ENCODE data around the gene SUPV3L1.

Gene SUPV3L1

GRCh38 chr10:69145864-69146263 is 34.2 kb upstream of the SUPV3L1 start:
- H3K27ac ChIP-seq (ENCODE audit: low read depth, low read length, poor library complexity, severe bottlenecking) = no peak overlapping the region
- H3K79me2 ChIP-seq (ENCODE audit: insufficient read depth, low read length) = peaks cover 20% of the 10 kb centered on the region; the same call in 1 of the 2 replicates
- no peaks in the 10 kb centered on the region for H4K20me1 ChIP-seq (ENCODE audit: insufficient read depth, low read length)

DNA sequence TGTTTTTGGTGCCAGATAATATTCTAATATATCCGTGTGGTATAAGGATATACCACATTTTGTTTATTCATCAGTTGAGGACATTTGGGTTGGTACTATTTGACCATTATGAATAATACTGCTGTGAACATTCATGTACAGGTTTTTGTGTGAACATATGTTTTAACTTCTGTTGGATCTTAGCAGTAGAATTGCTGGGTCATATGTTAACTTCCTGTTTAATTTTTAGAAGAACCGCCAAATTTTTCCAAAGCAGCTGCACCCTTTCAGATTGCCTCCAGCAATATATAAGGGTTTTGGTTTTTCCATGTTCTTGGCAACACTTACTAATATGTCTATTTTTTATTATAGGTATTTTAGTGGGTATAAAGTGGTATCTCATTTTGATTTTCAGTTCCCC is 33.3 kb upstream of the SUPV3L1 start:
- H3K27ac ChIP-seq (ENCODE audit: low read depth, low read length, poor library complexity, severe bottlenecking) = no peak overlapping the region
- H3K9me3 ChIP-seq (ENCODE audit: low read length) = no peaks in the 10 kb centered on the region
- peaks cover 13% of the 10 kb centered on the region; the same call in 1 of the 2 replicates for H3K79me2 ChIP-seq (ENCODE audit: insufficient read depth, low read length)
- no peaks in the 10 kb centered on the region for H4K20me1 ChIP-seq (ENCODE audit: insufficient read depth, low read length)
- TF ChIP-seq EZH2 (IDR thresholded peaks at IDR 0.05; ENCODE audit: borderline replicate concordance, low read length) (no peak), CTCF (IDR thresholded peaks at IDR 0.05; ENCODE audit: low read length) (no peak)
- H2AFZ ChIP-seq (ENCODE audit: low read length) = no peak overlapping the region
- no peak overlapping the region for H3K4me2 ChIP-seq (ENCODE audit: low read length)
- no peak overlapping the region for H3K9ac ChIP-seq (ENCODE audit: low read length)
- H3K9me2 ChIP-seq (ENCODE audit: low read depth, low read length) = no peaks in the 10 kb centered on the region
- H3K4me1 ChIP-seq (ENCODE audit: insufficient read depth, low read length, severe bottlenecking) = peaks cover 8% of the 10 kb centered on the region
- H3K4me3 ChIP-seq (ENCODE audit: low read depth, low read length, poor library complexity, severe bottlenecking) = no peak overlapping the region
- no peaks in the 10 kb centered on the region for H3K27me3 ChIP-seq (ENCODE audit: insufficient read depth, low read length)
- H3K36me3 ChIP-seq (ENCODE audit: insufficient read depth, low read length) = no peaks in the 10 kb centered on the region
- no peaks in the 10 kb centered on the region for H3F3A ChIP-seq (ENCODE audit: insufficient read depth, low read length)

More at GRCh38 chr10:69145864-69146263, 34.2 kb upstream of the SUPV3L1 start:
- Histone ChIP-seq H3F3A (ENCODE audit: insufficient read depth, low read length) (no peaks in the 10 kb centered on the region), H3K9me2 (ENCODE audit: low read depth, low read length) (no peaks in the 10 kb centered on the region), H3K4me1 (ENCODE audit: insufficient read depth, low read length, severe bottlenecking) (peaks cover 8% of the 10 kb centered on the region), H3K9me3 (ENCODE audit: low read length) (no peaks in the 10 kb centered on the region), H3K4me2 (ENCODE audit: low read length) (no peak overlapping the region), H2AFZ (ENCODE audit: low read length) (no peak overlapping the region), H3K27me3 (ENCODE audit: insufficient read depth, low read length) (no peaks in the 10 kb centered on the region), H3K4me3 (ENCODE audit: low read depth, low read length, poor library complexity, severe bottlenecking) (no peak overlapping the region), H3K9ac (ENCODE audit: low read length) (no peak overlapping the region), H3K36me3 (ENCODE audit: insufficient read depth, low read length) (no peaks in the 10 kb centered on the region)
- TF ChIP-seq EZH2 (IDR thresholded peaks at IDR 0.05; ENCODE audit: borderline replicate concordance, low read length) (no peak), CTCF (IDR thresholded peaks at IDR 0.05; ENCODE audit: low read length) (no peak)

DNA sequence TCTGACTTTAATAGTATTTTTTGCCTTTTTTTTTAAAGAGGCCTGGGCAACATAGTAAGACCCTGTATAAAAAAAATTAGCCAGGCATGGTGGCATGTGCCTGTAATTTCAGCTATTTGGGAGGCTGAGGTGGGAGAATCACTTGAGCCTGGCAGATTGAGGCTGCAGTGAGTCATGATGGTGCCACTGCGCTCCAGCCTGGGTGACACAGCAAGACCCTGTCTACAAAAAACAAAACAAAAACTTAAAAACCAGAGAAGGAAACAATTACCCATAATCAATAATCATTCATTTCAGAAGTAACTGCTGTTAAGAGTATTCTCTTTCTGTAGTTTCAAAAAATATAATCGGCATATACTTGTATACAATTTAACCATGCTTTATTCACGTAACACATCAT is 28.1 kb upstream of the SUPV3L1 start:
- TF ChIP-seq CTCF (IDR thresholded peaks at IDR 0.05; ENCODE audit: low read length) = no peak
- TF ChIP-seq EZH2 (IDR thresholded peaks at IDR 0.05; ENCODE audit: borderline replicate concordance, low read length) = no peak
- Histone ChIP-seq H3K9me3 (ENCODE audit: low read length) (no peaks in the 10 kb centered on the region), H3K79me2 (ENCODE audit: insufficient read depth, low read length) (no peaks in the 10 kb centered on the region)

More for the DNA sequence above, 28.1 kb upstream of the SUPV3L1 start:
- Histone ChIP-seq H3K4me2 (ENCODE audit: low read length) (no peak overlapping the region), H3K36me3 (ENCODE audit: insufficient read depth, low read length) (no peaks in the 10 kb centered on the region), H3K27ac (ENCODE audit: low read depth, low read length, poor library complexity, severe bottlenecking) (no peak overlapping the region), H3K9me2 (ENCODE audit: low read depth, low read length) (no peaks in the 10 kb centered on the region), H3K27me3 (ENCODE audit: insufficient read depth, low read length) (no peaks in the 10 kb centered on the region), H4K20me1 (ENCODE audit: insufficient read depth, low read length) (no peaks in the 10 kb centered on the region), H3K4me3 (ENCODE audit: low read depth, low read length, poor library complexity, severe bottlenecking) (no peak overlapping the region), H3F3A (ENCODE audit: insufficient read depth, low read length) (no peaks in the 10 kb centered on the region), H2AFZ (ENCODE audit: low read length) (no peak overlapping the region), H3K9ac (ENCODE audit: low read length) (no peak overlapping the region), H3K4me1 (ENCODE audit: insufficient read depth, low read length, severe bottlenecking) (peaks cover under 1% of the 10 kb centered on the region)
